ENCODE results near the gene CELSR3.

Gene CELSR3

GRCh38 chr3:48599509-48600285, 63.0 kb downstream of the CELSR3 start:
- Histone ChIP-seq H3K9me3 (no peaks in the 10 kb centered on the region), H3K36me3 (peaks cover 17% of the 10 kb centered on the region), H3K4me1 (no peaks in the 10 kb centered on the region; the same call in 1 of the 2 replicates), H3K27me3 (peaks cover 3% of the 10 kb centered on the region; the same call in 1 of the 2 replicates), H3K4me3 (ENCODE audit: low read depth, low read length) (no peak overlapping the region)
- TF ChIP-seq, protein P1, sequence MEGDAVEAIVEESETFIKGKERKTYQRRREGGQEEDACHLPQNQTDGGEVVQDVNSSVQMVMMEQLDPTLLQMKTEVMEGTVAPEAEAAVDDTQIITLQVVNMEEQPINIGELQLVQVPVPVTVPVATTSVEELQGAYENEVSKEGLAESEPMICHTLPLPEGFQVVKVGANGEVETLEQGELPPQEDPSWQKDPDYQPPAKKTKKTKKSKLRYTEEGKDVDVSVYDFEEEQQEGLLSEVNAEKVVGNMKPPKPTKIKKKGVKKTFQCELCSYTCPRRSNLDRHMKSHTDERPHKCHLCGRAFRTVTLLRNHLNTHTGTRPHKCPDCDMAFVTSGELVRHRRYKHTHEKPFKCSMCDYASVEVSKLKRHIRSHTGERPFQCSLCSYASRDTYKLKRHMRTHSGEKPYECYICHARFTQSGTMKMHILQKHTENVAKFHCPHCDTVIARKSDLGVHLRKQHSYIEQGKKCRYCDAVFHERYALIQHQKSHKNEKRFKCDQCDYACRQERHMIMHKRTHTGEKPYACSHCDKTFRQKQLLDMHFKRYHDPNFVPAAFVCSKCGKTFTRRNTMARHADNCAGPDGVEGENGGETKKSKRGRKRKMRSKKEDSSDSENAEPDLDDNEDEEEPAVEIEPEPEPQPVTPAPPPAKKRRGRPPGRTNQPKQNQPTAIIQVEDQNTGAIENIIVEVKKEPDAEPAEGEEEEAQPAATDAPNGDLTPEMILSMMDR (IDR thresholded peaks at IDR 0.05; ENCODE audit: low read depth, low read length): no peak
- no peak for DNase-seq

DNA sequence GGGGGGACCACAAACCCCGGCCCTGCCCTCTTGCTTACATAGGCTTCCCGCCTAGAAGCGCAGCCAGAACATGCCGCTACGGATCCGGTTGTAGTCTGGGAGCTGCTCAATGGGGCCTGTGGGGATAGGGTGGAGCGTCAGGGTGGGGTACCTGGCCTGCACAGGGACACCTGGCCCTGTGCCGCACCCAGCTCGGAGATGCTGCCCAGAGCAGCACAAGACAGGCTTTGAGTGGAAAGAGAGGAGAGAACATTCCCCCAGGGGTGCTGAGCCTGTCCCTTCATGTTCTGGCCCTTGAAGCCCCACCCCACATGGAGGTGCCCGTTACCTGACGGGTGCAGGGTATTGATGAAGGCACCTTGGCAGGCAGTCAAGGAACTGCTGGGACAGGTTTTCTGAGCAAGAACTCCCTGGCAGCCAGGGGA, 63.6 kb downstream of the CELSR3 start:
- H3K36me3 ChIP-seq: peaks cover 16% of the 10 kb centered on the region
- H3K4me3 ChIP-seq (ENCODE audit: low read depth, low read length): no peak overlapping the region
- DNase-seq: no peak
- TF ChIP-seq, protein P1 (IDR thresholded peaks at IDR 0.05; ENCODE audit: low read depth, low read length): no peak
- no peaks in the 10 kb centered on the region; the same call in 1 of the 2 replicates for H3K4me1 ChIP-seq
- H3K27me3 ChIP-seq: peaks cover 3% of the 10 kb centered on the region; the same call in 1 of the 2 replicates
- H3K9me3 ChIP-seq: no peaks in the 10 kb centered on the region

DNA sequence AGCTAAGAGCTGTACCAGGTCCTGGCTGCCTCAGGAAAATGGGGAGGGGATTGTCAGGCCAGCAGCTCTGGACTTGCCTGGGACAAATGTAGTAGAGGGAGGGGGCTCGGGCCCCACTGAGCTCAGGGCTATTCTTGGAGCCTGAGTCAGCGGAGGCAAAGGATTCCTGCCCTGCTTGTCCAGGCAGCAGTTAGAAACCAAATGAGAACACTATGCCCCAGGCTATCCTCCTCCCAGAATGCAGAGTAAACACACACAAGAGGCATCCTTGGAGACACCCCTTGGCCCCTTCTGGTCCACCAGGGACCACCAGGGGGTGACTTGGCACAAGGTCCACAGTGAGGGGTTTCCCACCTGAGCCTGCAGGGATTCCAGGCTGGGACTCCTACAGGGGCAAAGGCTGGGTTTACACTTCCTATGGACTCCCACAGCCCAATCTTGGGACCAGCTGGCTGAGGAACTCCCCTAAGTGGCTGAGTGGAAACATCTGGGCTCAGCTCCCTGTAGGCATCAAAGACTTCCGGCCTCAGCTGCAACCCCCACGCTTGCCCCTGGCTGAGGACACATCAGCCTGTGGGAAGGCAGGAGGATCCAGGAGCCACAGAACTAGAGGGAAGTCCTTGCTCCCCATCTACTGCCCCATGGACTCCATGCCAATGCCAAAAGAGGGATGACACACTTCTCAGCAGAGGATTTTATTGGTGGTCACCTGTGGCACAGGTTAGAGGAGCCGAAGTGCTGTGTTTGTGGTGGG, 64.2 kb downstream of the CELSR3 start:
- peaks cover 3% of the 10 kb centered on the region; the same call in 1 of the 2 replicates for H3K27me3 ChIP-seq
- no peak overlapping the region for H3K4me3 ChIP-seq (ENCODE audit: low read depth, low read length)
- H3K4me1 ChIP-seq: no peaks in the 10 kb centered on the region; the same call in 1 of the 2 replicates
- H3K36me3 ChIP-seq: peaks cover 16% of the 10 kb centered on the region
- no peak for DNase-seq
- H3K9me3 ChIP-seq: no peaks in the 10 kb centered on the region
- TF ChIP-seq, protein P1 (IDR thresholded peaks at IDR 0.05; ENCODE audit: low read depth, low read length): no peak

- TF ChIP-seq, protein P1 (IDR thresholded peaks at IDR 0.05; ENCODE audit: low read depth, low read length): no peak
- peaks cover 12% of the 10 kb centered on the region; the same call in 1 of the 2 replicates for H3K36me3 ChIP-seq
- peaks cover 3% of the 10 kb centered on the region; the same call in 1 of the 2 replicates for H3K27me3 ChIP-seq
- no peak overlapping the region for H3K4me3 ChIP-seq (ENCODE audit: low read depth, low read length)
- no peaks in the 10 kb centered on the region; the same call in 1 of the 2 replicates for H3K4me1 ChIP-seq
- no peak for DNase-seq
- no peaks in the 10 kb centered on the region for H3K9me3 ChIP-seq
Measured at GRCh38 chr3:48597408-48597800, 65.3 kb downstream of the CELSR3 start.

- TF ChIP-seq, protein P1 (IDR thresholded peaks at IDR 0.05; ENCODE audit: low read depth, low read length): no peak
- Histone ChIP-seq H3K36me3 (peaks cover 12% of the 10 kb centered on the region; the same call in 1 of the 2 replicates), H3K27me3 (peaks cover 3% of the 10 kb centered on the region; the same call in 1 of the 2 replicates), H3K9me3 (no peaks in the 10 kb centered on the region), H3K4me3 (ENCODE audit: low read depth, low read length) (no peak overlapping the region), H3K4me1 (no peaks in the 10 kb centered on the region; the same call in 1 of the 2 replicates)
- no peak for DNase-seq
Measured at GRCh38 chr3:48596676-48597407, 65.8 kb downstream of the CELSR3 start.

Data from BE2C (cell line).